ENCODE data around the gene C13orf46. TPM values are rescaled to one million over a fixed set of nuclear protein-coding genes. Genes with fewer than 3 reads are reported as not detected.

C13orf46 gene
- total RNA-seq, 2 donors from 2014 or later, result 0.65 to 1.4 TPM

DNA sequence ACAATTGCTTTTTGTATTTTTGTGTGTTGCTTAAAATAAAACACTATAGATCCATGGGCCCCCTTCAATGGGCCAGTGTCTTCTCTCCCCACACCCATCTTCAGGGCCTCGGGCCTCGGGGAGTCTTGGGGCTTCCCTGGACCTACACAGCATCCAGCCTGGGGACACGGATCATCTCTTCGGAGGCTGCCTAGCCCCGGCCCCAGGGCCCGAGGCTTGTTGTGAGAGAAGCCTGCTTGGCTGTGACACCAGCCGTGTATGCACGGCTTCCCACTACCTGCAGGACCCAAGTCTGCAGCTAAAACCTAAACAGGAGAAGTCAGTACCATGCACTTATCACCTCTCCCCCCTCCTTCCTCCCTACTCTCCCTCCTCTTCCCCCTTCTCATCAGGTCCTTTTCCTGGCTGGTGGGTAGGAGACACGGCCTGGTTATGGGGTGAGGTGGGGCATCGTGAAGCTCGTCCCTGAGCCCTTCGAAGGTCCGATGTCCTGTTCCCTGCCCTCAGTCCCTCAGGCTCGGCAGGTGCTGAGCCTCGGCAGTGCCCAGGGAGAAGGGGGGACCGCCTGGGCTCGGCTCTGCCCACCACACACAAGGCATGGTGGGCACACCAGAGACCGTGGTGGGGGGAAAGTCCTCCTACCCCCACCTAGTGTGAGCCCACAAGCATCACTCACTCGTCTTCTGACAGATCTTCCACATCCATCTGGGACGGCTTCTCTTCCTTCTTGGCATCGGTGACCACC, 9.5 kb downstream of the C13orf46 start:
- intact Hi-C loops (cut with DNase I), result no loop called here
- ATAC-seq (no peak), DNase-seq (peak; percentile 8)

GRCh38 chr13:113963376-113963775, 10.5 kb downstream of the C13orf46 start:
- DNase-seq (peak; percentile 7), ATAC-seq (no peak)
- intact Hi-C loops (cut with DNase I), result no loop called here

GRCh38 chr13:113962975-113963374, 10.9 kb downstream of the C13orf46 start:
- intact Hi-C loops (cut with DNase I), result no loop called here
- DNase-seq (peak; percentile 8), ATAC-seq (no peak)

- ATAC-seq (no peak), DNase-seq (peak; percentile 10)
- intact Hi-C loops (cut with DNase I), result no loop called here
Measured at GRCh38 chr13:113962386-113962785, 11.5 kb downstream of the C13orf46 start.

DNA sequence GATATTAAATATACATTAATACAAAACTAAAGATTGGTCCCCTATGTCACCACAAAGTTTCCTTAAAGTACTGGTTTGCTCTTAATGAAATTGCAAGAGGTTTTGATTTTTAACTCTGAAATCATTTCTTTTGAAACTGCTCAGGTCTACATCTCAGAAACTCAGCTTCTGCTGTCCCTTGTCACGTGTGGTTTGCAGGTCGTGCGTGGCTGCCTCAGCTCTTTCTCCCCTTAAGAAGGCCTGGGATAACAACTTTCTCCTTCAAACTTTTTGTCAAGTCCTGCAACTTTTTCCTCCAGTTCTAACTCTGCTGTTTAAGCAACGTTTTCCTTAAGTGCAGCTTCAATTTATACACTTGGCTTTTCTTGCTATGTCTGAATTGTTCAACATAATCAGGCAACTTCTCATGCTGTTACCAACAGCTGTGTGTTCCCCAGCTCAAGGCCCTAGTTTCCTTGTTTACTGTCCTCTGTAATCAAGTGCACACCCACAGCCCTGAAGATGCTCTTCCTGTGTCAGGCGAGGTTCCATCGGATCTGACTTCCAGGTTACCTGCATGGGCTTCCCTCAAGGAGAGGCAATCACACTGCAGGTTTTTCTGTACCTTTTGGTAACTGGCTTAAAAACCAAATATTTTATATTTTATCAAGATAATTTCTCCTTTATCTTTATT, 13.5 kb downstream of the C13orf46 start:
- DNase-seq (peak; percentile 1), ATAC-seq (no peak)
- intact Hi-C loops (cut with DNase I), result no loop called here

- ATAC-seq, result no peak
- intact Hi-C loops (cut with DNase I), result no loop called here
- peak; percentile 2 for DNase-seq
Measured at GRCh38 chr13:113959198-113959597, 14.7 kb downstream of the C13orf46 start.

DNA sequence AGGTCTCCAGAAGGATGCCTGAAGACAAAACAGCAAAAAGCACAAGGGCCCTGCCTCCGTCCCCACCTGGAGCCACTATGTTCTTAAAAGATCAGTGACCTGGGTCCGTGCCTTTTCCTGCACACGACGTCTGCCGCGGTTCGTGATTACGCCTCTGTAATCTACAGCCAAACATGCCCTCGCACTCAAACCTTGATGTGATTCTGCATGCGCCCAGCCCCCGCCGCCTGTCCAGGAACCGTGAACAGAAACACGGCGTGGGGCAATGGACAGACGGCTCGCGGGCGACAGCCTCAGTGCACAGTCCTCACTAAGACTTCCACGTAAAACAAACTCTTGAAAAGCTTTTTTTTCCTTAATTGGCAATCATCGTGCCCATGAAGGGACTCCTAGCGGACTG, 15.5 kb downstream of the C13orf46 start:
- DNase-seq, result no peak
- intact Hi-C loops (cut with DNase I), result no loop called here
- ATAC-seq, result no peak

GRCh38 chr13:113956571-113956970, 17.3 kb downstream of the C13orf46 start:
- DNase-seq, result no peak
- intact Hi-C loops (cut with DNase I), result no loop called here
- ATAC-seq, result no peak

DNA sequence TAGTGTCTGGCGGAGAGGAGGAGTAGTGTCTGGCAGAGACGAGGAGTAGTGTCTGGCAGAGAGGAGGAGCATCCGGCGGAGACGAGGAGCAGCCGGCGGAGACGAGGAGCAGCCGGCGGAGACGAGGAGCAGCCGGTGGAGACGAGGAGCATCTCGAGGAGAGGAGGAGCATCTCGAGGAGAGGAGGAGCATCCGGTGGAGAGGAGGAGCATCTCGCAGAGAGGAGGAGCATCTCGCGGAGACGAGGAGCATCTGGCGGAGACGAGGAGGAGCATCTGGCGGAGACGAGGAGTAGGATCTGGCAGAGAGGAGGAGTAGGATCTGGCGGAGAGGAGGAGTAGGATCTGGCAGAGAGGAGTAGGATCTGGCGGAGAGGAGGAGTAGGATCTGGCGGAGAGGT, 18.2 kb downstream of the C13orf46 start:
- DNase-seq (peak; percentile 8), ATAC-seq (no peak)
- intact Hi-C loops (cut with DNase I), result no loop called here

DNA sequence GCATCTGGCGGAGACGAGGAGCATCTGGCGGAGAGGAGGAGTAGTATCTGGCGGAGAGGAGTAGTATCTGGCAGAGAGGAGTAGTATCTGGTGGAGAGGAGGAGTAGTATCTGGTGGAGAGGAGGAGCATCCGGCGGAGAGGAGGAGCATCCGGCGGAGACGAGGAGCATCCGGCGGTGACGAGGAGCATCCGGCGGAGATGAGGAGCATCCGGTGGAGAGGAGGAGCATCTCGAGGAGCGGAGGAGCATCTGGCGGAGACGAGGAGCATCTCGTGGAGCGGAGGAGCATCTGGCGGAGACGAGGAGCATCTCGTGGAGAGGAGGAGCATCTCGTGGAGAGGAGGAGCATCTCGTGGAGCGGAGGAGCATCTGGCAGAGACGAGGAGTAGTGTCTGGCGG, 18.6 kb downstream of the C13orf46 start:
- DNase-seq (peak; percentile 0), ATAC-seq (no peak)
- intact Hi-C loops (cut with DNase I), result no loop called here

DNA sequence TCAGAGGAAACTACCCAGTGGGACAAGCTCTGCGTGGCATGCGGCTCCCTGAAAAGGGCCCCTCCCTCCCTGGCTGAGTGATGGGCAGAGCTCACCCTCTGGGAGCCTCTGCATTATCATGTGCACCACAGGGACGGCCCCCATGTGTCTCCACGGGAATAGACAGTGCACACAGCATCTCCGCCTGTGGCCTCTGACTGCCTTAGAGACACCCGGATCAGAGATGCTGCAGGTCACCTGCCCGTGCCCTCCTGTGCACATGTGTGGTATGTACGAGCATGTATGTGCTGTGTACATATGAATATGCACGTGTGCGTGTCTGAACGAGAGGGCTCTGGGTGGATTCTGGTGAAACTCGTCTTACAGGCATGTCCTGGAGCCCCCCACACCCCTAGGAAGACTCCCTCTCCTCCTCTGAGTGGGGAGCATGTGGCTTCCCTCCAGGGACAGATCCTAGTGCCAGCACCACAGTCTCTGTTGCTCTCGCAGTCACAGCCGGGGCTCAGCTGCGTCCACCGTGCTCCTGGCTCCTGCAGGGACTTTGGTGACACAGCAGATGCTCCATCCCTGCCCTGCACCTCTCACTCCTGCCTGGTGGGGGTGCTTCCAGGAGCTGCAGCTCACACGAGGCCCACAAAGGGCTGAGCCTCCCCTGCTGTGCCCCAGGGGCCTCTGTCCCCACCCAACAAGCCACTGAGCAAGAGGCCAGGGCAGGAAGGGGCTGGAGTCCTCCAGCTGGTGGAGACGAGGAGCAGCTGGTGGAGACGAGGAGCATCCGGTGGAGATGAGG, 19.6 kb downstream of the C13orf46 start:
- ATAC-seq, result no peak
- peak; percentile 13 for DNase-seq
- intact Hi-C loops (cut with DNase I), result no loop called here

- intact Hi-C loops (cut with DNase I), result no loop called here
- peak; percentile 17 for DNase-seq
- ATAC-seq, result no peak
Measured at GRCh38 chr13:113953561-113953960, 20.3 kb downstream of the C13orf46 start.

- DNase-seq, result peak; percentile 23
- intact Hi-C loops (cut with DNase I), result no loop called here
- ATAC-seq, result no peak
Measured at GRCh38 chr13:113952983-113953520, 20.8 kb downstream of the C13orf46 start.

DNA sequence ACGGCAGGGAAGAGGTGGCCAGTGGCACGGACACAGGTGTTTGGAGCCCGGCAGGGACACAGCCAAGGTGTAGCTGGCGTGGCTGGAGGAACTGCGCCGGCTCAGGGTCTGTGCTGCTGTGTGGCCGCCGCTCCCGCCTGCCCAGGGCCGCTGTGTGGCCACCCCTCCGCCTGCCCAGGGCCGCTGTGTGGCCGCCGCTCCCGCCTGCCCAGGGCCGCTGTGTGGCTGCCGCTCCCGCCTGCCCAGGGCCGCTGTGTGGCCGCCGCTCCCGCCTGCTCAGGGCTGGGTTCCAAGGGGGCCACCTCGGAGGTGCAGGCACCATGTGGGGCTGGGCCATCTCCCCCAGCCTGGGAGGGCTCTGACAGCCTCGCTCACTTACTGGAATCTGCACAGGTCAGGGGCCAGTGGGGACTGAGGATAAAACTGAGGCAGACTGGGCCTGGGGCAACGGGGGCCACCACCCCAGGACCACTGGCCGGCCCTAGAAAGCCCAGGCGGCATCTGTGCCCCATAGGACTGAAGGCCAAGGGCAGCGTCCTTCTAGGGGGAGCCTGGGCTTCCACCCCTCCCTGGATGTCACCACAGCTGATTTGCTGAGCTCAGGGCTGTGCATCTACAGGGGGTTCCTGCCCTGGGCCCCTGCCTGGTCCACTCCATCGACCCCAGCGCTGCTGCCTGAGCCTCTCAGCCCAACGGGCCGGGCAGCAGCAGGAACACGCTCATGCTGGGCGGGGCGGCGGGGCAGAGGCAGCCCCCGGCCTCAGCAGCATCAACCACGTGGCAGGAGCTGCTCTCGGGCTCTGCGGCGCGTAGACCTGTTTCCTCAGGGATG, 21.5 kb downstream of the C13orf46 start:
- DNase-seq, result peak; percentile 22

DNA sequence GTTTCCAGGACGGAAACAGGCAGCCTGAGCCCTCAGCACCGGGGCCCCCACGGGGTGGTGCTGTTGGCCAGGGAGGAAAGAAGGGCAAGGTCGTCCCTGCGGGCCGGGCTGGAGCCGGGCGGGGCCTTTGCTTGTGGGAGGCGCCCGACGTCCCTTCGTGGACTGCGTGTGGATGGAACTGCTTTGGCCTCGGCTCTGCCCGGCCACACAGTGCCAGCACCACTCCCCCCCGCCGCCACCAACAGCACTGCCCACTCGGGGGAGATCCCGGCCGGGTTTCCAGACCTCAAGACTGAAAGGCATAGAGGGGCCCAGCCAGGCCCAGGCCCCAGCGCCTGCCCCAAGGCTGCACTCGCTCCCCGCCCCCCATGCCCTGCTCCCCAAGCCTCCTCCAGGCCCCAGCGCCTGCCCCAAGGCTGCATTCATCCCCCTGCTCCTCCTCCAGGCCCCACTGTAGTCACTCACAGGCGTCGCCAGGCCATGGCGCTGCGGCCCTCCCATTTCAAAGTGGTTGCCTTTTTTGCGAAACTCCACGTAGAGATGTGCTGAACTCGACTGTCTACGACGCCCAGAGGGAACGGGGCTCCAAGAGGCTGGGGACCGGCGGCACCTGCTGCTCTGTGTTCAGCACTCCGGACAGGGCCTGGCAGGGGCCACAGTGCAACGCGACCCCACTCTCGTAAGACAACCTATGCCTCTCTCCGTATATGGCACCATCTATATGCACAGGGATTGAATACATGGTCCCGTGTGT, 22.5 kb downstream of the C13orf46 start:
- ATAC-seq (peak; percentile 93 to 94), DNase-seq (peak; percentile 90)
- intact Hi-C loops (cut with DNase I), result loop anchor here (1.0 to 2.0 kb wide), 2 partner anchors 275 kb away; no protein-coding TSS in a partner anchor

More for the DNA sequence above, 21.5 kb downstream of the C13orf46 start:
- intact Hi-C loops (cut with DNase I), result no loop called here
- no peak for ATAC-seq

- ATAC-seq (peak; percentile 6 to 7), DNase-seq (peak; percentile 27)
- intact Hi-C loops (cut with DNase I), result loop anchor here (1.0 to 2.0 kb wide), 2 partner anchors 276 kb away; no protein-coding TSS in a partner anchor
Measured at GRCh38 chr13:113950451-113951245, 23.2 kb downstream of the C13orf46 start.

DNA sequence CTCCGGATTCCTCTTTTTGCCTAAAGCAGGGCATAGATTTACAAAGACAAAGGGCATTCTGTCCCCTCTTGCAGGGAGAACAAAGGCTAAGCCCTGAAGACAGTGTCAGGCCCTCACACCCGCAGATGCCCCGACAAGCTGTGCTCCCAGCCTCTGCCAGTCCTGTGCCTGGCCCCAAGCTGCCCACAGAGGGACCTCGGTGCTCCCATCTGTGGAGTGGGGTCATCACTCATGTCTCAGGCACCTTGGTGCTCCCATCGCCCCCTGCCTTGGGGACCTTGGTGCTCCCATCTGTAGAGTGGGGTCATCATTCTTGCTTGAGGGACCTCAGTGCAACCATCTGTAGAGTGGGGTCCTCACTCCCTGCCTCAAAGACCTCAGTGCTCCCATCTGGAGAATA, 24.3 kb downstream of the C13orf46 start:
- ATAC-seq (no peak), DNase-seq (peak; percentile 6)
- intact Hi-C loops (cut with DNase I), result no loop called here

Measured in left cardiac atrium (tissue), 4 donors.